ENCODE results near the gene ABCB11. TPM values are rescaled to one million over a fixed set of nuclear protein-coding genes. Genes with fewer than 3 reads are reported as not detected.

Gene ABCB11
- total and polyA plus RNA-seq, 2 of the 4 experiments (the other 2 are of a cell fraction), result not detected

- no peak for ATAC-seq (ENCODE audit: low read depth)
- no peaks in the 10 kb centered on the region for H4K20me1 ChIP-seq (ENCODE audit: insufficient read depth, low read length)
- no peak overlapping the region for H3K4me3 ChIP-seq (ENCODE audit: insufficient read depth, low read depth, low read length)
- no peak overlapping the region for H3K56ac ChIP-seq (ENCODE audit: extremely low read depth, insufficient read depth, low read length)
- H2BK15ac ChIP-seq (ENCODE audit: low read depth, low read length), result no peak overlapping the region
- TF ChIP-seq RFX5 (IDR thresholded peaks at IDR 0.05; ENCODE audit: low read depth, low read length) (no peak), MAFK (IDR thresholded peaks at IDR 0.05; ENCODE audit: low read depth, low read length) (no peak), CEBPB (IDR thresholded peaks at IDR 0.05; ENCODE audit: low read depth, low read length) (no peak), FOS (IDR thresholded peaks at IDR 0.05; ENCODE audit: low read depth, low read length) (no peak), BHLHE40 (IDR thresholded peaks at IDR 0.05; ENCODE audit: low read depth, low read length) (no peak), USF2 (IDR thresholded peaks at IDR 0.05; ENCODE audit: low read depth, low read length) (no peak), RCOR1 (IDR thresholded peaks at IDR 0.05; ENCODE audit: insufficient replicate concordance, low read length) (no peak), MAZ (IDR thresholded peaks at IDR 0.05; ENCODE audit: borderline replicate concordance, low read depth, low read length) (no peak), CHD1 (IDR thresholded peaks at IDR 0.05; ENCODE audit: low read depth, low read length) (no peak), SMC3 (IDR thresholded peaks at IDR 0.05; ENCODE audit: low read depth, low read length) (no peak), ELK1 (IDR thresholded peaks at IDR 0.05; ENCODE audit: borderline replicate concordance, low read depth, low read length) (no peak), CTCF (conservative IDR thresholded peaks at IDR 0.05; ENCODE audit: low read depth, low read length) (no peak), MXI1 (IDR thresholded peaks at IDR 0.05; ENCODE audit: borderline replicate concordance, low read depth, low read length) (no peak)
- H3K9me1 ChIP-seq (ENCODE audit: insufficient read depth, low read length), result no peaks in the 10 kb centered on the region
- WGBS, 2 experiments (ENCODE audit: extremely low coverage in 2 of 2, insufficient read length in 1 of 2), result no CpG with 5 or more reads among the region's 1 CpG
- no peak overlapping the region for H3K27ac ChIP-seq (ENCODE audit: insufficient read depth, low read length)
- H2AK5ac ChIP-seq (ENCODE audit: low read depth, low read length), result no peak overlapping the region
- intact Hi-C loops (cut with micrococcal nuclease) (no loop called here), dilution Hi-C loops (cut with HindIII; ENCODE audit: low sequenced_read_pairs, unreplicated experiment) (no loop called here), in situ Hi-C loops (cut with MboI; ENCODE audit: low sequenced_read_pairs) (no loop called here)
- CTCF ChIA-PET, result no interaction called here
- no peak overlapping the region for H3K18ac ChIP-seq (ENCODE audit: low read depth, low read length)
- no peak overlapping the region for H2AK9ac ChIP-seq (replicated peaks; ENCODE audit: low read depth, low read length, poor library complexity)
- no peak overlapping the region for H2BK20ac ChIP-seq (ENCODE audit: low read depth, low read length)
- H3K23ac ChIP-seq (ENCODE audit: low read depth, low read length), result no peak overlapping the region
- no peaks in the 10 kb centered on the region for H3K27me3 ChIP-seq (ENCODE audit: control insufficient read depth, insufficient read depth, low read length)
- H3K4me1 ChIP-seq (ENCODE audit: control insufficient read depth, insufficient read depth, low read length), result no peaks in the 10 kb centered on the region
- no peak overlapping the region for H2BK120ac ChIP-seq (ENCODE audit: low read depth, low read length)
- H3K9me3 ChIP-seq (ENCODE audit: control insufficient read depth, insufficient read depth, low read length), result peaks cover 5% of the 10 kb centered on the region; the same call in 1 of the 2 replicates
- H3K79me1 ChIP-seq (ENCODE audit: low read depth in 1 of 2, low read length in 2 of 2), result no peaks in the 10 kb centered on the region
- no peak for DNase-seq
- no peak overlapping the region for H4K8ac ChIP-seq (ENCODE audit: low read depth in 2 of 2, low read length in 2 of 2)
- POLR2A ChIA-PET (ENCODE audit: unreplicated experiment), result no interaction called here
- no peak overlapping the region for H3K4ac ChIP-seq (ENCODE audit: low read depth, low read length)
- no peak overlapping the region for H4K5ac ChIP-seq (ENCODE audit: low read depth, low read length)
- no TSS peak for BruUV-seq (replicated peaks)
- H3K14ac ChIP-seq (replicated peaks; ENCODE audit: low read depth, low read length), result no peak overlapping the region
- H3K36me3 ChIP-seq (ENCODE audit: control insufficient read depth, insufficient read depth, low read length), result no peaks in the 10 kb centered on the region
- H3K4me2 ChIP-seq (ENCODE audit: low read depth, low read length), result no peak overlapping the region
- no peak overlapping the region for H2BK5ac ChIP-seq (ENCODE audit: low read depth, low read length, poor library complexity, severe bottlenecking)
- no peak overlapping the region for H2AFZ ChIP-seq (replicated peaks; ENCODE audit: low read length, poor library complexity)
- no peak overlapping the region for H4K91ac ChIP-seq (ENCODE audit: insufficient read depth, low read depth, low read length)
- no peak overlapping the region for H3K9ac ChIP-seq (ENCODE audit: low read depth, low read length)
Measured at GRCh38 chr2:169041594-169041993, 10.5 kb upstream of the ABCB11 start.

Measured in IMR-90 (cell line).